Activated T-helper 1 cell treated with anti-CD3 and anti-CD28 coated beads, Interleukin-12 subunit alpha, Interleukin-12 subunit beta, Interleukin-2, Interleukin-4 antibody, amounts not matched to agents 30 ng/mL and 10 ng/mL and 1 ng/mL, durations not matched to agents 14 hours and 24 hours and 36 hours (primary cell): Measurements from ENCODE around the gene PPP1R12B. TPM values are rescaled to one million over a fixed set of nuclear protein-coding genes. Genes with fewer than 3 reads are reported as not detected.
"Not testable (repeated sequence)": the region's sequence is repeated elsewhere in the genome, so short reads cannot be mapped to it uniquely, and the experiment has no call there.

Experiments used
- DNase-seq: peaks from one replicate; pipeline ENCODE4 v3.0.0; 2021; ENCODE audit warnings: low spot score
- H3K27ac Mint-ChIP-seq: one replicate; pipeline ENCODE4 v1.8.0; 2021; ENCODE audit warnings: mild to moderate bottlenecking, mixed read lengths
- H3K27me3 Mint-ChIP-seq: one replicate; pipeline ENCODE4 v1.8.0; 2022; ENCODE audit warnings: mild to moderate bottlenecking, moderate library complexity, mixed read lengths; ENCODE audit not compliant: insufficient read depth
- H3K36me3 Mint-ChIP-seq: one replicate; pipeline ENCODE4 v1.8.0; 2021; ENCODE audit warnings: low read depth, mixed read lengths
- H3K4me1 Mint-ChIP-seq: one replicate; pipeline ENCODE4 v1.8.0; 2021; ENCODE audit warnings: low read depth, mixed read lengths
- H3K4me3 Mint-ChIP-seq: one replicate; pipeline ENCODE4 v1.8.0; 2021; ENCODE audit warnings: mild to moderate bottlenecking, moderate library complexity, mixed read lengths
- H3K9me3 Mint-ChIP-seq: one replicate; pipeline ENCODE4 v1.8.0; 2021; ENCODE audit warnings: mixed read lengths
- intact Hi-C: fragments of 100-400 bp; cut with micrococcal nuclease; formaldehyde crosslinking; loops from one replicate; pipeline ENCODE4 v1.15.1; 2024
- total RNA-seq: library from RNA; stranded (reverse); gene quantifications from 2 replicates; pipeline ENCODE4 v1.2.3, GENCODE V29; 2022

Gene PPP1R12B
- total RNA-seq, 1 donor from 2014 or later: 11.1 TPM

- H3K27ac Mint-ChIP-seq, H3K36me3 Mint-ChIP-seq, DNase-seq, H3K9me3 Mint-ChIP-seq, H3K27me3 Mint-ChIP-seq, intact Hi-C loops, H3K4me3 Mint-ChIP-seq: not testable (repeated sequence)
- peaks cover 15% of the 10 kb centered on the region for H3K4me1 Mint-ChIP-seq
Measured at GRCh38 chr1:202543537-202543936, 195.0 kb downstream of the PPP1R12B start.

GRCh38 chr1:202544766-202545449 lies 196.4 kb downstream of the PPP1R12B start:
- H3K27me3 Mint-ChIP-seq, H3K9me3 Mint-ChIP-seq, H3K36me3 Mint-ChIP-seq, intact Hi-C loops, H3K4me3 Mint-ChIP-seq, H3K27ac Mint-ChIP-seq, DNase-seq: not testable (repeated sequence)
- H3K4me1 Mint-ChIP-seq: peaks cover 15% of the 10 kb centered on the region

DNA sequence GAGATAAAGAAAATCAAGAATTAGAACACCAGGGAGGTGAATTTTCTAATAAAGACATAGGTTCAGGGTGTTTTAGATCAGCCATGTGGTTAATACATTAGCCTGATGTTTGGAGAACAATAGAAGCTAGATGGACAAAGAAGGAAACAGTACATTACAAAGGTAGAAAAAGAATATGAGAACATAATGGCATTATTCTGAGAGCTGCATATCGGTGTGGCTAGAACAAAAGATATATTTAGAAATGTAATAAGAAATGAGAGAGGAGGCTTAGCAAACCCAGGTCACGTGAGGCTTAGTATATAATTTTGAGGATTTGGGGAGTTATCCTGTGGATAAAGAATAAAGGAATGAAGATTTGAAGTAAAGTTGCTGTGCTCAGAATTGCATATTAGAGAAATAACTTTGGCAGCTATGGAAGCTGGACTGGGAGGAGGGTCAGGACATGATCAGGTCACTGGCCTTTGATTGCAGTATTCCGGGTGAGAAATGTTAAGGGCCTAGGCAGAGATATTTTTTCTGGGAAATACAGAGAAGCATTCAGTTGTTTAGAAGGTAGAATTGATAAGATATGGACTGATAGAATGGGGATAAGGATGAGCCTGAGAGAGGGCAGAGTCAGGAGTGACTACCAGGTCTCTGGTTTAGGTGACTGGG lies 197.3 kb downstream of the PPP1R12B start:
- H3K36me3 Mint-ChIP-seq, H3K27me3 Mint-ChIP-seq, H3K4me3 Mint-ChIP-seq, H3K9me3 Mint-ChIP-seq, H3K27ac Mint-ChIP-seq, DNase-seq, intact Hi-C loops: not testable (repeated sequence)
- H3K4me1 Mint-ChIP-seq: peaks cover 15% of the 10 kb centered on the region

GRCh38 chr1:202546377-202546776 lies 197.9 kb downstream of the PPP1R12B start:
- DNase-seq, intact Hi-C loops, H3K27ac Mint-ChIP-seq, H3K9me3 Mint-ChIP-seq, H3K36me3 Mint-ChIP-seq, H3K27me3 Mint-ChIP-seq, H3K4me3 Mint-ChIP-seq: not testable (repeated sequence)
- H3K4me1 Mint-ChIP-seq: peaks cover 15% of the 10 kb centered on the region

DNA sequence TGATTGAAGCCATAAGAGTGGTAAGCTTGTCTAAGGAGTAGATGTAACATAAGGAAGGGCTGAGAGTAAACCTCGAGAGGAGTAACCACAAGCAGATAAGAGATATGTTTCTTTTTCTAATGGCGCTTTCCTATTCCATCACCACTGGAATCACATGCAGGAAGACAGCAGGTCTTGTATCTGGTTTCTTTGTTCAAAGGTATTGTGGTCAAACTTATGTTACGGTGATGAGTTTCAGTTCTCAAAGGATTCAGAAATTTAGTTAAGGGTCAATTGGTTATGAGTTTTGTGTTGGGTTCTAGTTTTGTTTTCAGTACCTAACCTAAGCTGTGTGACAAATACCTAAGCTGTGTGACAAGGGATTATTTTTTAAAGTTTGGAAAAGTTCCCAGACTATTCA lies 198.3 kb downstream of the PPP1R12B start:
- H3K36me3 Mint-ChIP-seq: not testable (repeated sequence)

DNA sequence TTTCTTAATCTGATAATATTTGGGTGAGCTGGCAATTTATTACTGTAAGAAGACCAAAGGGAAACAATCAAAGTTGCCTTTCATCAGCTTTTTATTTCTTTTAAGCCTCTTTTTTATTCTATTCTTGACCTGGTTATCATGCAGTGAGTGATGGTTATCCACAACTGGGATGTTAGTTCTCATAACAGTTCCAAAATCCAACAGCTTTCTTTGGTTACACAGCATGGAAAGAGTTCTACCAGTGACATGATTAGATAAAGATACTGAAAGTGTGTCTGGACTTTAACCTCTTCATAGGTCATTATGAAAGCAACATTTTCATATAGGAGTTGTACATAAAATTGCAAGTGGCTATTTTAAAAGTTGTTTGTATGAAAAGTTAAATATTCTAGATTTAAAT lies 198.7 kb downstream of the PPP1R12B start:
- Mint-ChIP-seq H3K4me3 (no peak overlapping the region), H3K36me3 (no peaks in the 10 kb centered on the region), H3K27me3 (no peaks in the 10 kb centered on the region), H3K9me3 (no peaks in the 10 kb centered on the region), H3K27ac (no peak overlapping the region), H3K4me1 (peaks cover 15% of the 10 kb centered on the region)
- DNase-seq: no peak
- intact Hi-C loops: no loop called here

More for the DNA sequence above, 198.3 kb downstream of the PPP1R12B start:
- H3K4me1 Mint-ChIP-seq: peaks cover 15% of the 10 kb centered on the region
- intact Hi-C loops, H3K4me3 Mint-ChIP-seq, H3K27me3 Mint-ChIP-seq, DNase-seq, H3K27ac Mint-ChIP-seq, H3K9me3 Mint-ChIP-seq: not testable (repeated sequence)

GRCh38 chr1:202550088-202550487 lies 201.6 kb downstream of the PPP1R12B start:
- DNase-seq, H3K27me3 Mint-ChIP-seq, H3K36me3 Mint-ChIP-seq, H3K4me3 Mint-ChIP-seq, H3K27ac Mint-ChIP-seq, H3K9me3 Mint-ChIP-seq, intact Hi-C loops: not testable (repeated sequence)
- peaks cover 29% of the 10 kb centered on the region for H3K4me1 Mint-ChIP-seq

- Mint-ChIP-seq H3K4me3 (no peak overlapping the region), H3K27me3 (no peaks in the 10 kb centered on the region), H3K36me3 (no peaks in the 10 kb centered on the region), H3K4me1 (peaks cover 20% of the 10 kb centered on the region), H3K27ac (no peak overlapping the region), H3K9me3 (no peaks in the 10 kb centered on the region)
- intact Hi-C loops: no loop called here
- DNase-seq: no peak
Measured at GRCh38 chr1:202551683-202552082, 203.2 kb downstream of the PPP1R12B start.

- H3K36me3 Mint-ChIP-seq, H3K4me3 Mint-ChIP-seq, H3K9me3 Mint-ChIP-seq, H3K27ac Mint-ChIP-seq, intact Hi-C loops, H3K27me3 Mint-ChIP-seq, DNase-seq: not testable (repeated sequence)
- H3K4me1 Mint-ChIP-seq: peaks cover 14% of the 10 kb centered on the region
Measured at GRCh38 chr1:202552615-202553014, 204.1 kb downstream of the PPP1R12B start.

GRCh38 chr1:202553078-202553477 lies 204.6 kb downstream of the PPP1R12B start:
- H3K4me1 Mint-ChIP-seq: peaks cover 14% of the 10 kb centered on the region
- H3K9me3 Mint-ChIP-seq, intact Hi-C loops, H3K27me3 Mint-ChIP-seq, H3K4me3 Mint-ChIP-seq, H3K36me3 Mint-ChIP-seq, H3K27ac Mint-ChIP-seq, DNase-seq: not testable (repeated sequence)

- Mint-ChIP-seq H3K27ac (no peak overlapping the region), H3K27me3 (no peaks in the 10 kb centered on the region), H3K36me3 (no peaks in the 10 kb centered on the region), H3K4me1 (peaks cover 14% of the 10 kb centered on the region), H3K4me3 (no peak overlapping the region), H3K9me3 (no peaks in the 10 kb centered on the region)
- intact Hi-C loops: no loop called here
- DNase-seq: no peak
Measured at GRCh38 chr1:202553560-202554038, 205.1 kb downstream of the PPP1R12B start.

DNA sequence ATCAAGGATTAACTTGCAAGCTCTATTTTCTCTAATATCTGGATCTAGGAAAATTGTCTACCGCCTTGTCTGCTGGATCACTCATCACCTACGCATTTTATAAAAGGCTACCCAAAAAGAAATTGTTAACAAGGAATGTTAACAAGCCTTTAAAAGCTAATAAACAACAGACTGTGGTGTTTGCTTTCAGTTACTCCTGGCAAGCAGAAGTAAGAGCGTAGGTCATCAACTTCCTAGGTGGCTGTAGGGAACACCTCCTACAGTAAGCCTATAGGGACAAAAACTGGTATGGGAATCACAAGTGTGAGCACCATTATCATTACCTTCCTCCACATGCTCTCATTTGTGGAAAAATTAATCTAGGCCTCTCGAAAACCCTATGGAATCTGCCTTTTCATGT lies 206.1 kb downstream of the PPP1R12B start:
- H3K27ac Mint-ChIP-seq, H3K4me3 Mint-ChIP-seq, H3K9me3 Mint-ChIP-seq, DNase-seq, H3K36me3 Mint-ChIP-seq, intact Hi-C loops, H3K27me3 Mint-ChIP-seq: not testable (repeated sequence)
- H3K4me1 Mint-ChIP-seq: peaks cover 14% of the 10 kb centered on the region

- intact Hi-C loops, H3K36me3 Mint-ChIP-seq, H3K27ac Mint-ChIP-seq, DNase-seq, H3K4me3 Mint-ChIP-seq, H3K9me3 Mint-ChIP-seq, H3K27me3 Mint-ChIP-seq: not testable (repeated sequence)
- peaks cover 14% of the 10 kb centered on the region for H3K4me1 Mint-ChIP-seq
Measured at GRCh38 chr1:202556037-202556436, 207.5 kb downstream of the PPP1R12B start.
